GM21360 (cell line): ENCODE measurements around the gene ZNF770.
"Not testable (repeated sequence)": the region's sequence is repeated elsewhere in the genome, so short reads cannot be mapped to it uniquely, and the experiment has no call there.

Experiments used
- ATAC-seq: cut with Tn5 transposase; IDR thresholded peaks from one replicate; pipeline ENCODE4 v1.9.1; 2021; ENCODE audit warnings: mild to moderate bottlenecking, moderate library complexity; ENCODE audit not compliant: unreplicated experiment

Gene ZNF770

DNA sequence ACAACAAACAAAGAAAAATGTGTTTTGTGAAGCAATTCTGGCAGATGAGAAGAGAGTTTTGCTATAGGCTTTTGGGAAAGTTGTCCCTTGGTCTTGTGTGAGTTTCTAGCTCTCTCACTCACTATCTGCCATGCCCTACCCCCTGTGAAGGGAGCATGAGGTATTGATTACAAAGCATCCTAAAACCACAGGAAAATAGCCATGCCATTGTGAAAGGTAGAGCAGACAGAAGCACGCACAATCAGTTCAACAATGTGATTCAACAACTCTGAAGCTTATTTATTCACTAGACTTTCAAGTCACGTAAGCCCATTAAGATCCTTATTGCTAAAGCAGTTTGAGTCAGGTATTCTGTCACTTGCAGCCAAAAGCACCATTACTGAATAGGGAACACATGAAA is 12.0 kb downstream of the ZNF770 start:
- no peak for ATAC-seq

DNA sequence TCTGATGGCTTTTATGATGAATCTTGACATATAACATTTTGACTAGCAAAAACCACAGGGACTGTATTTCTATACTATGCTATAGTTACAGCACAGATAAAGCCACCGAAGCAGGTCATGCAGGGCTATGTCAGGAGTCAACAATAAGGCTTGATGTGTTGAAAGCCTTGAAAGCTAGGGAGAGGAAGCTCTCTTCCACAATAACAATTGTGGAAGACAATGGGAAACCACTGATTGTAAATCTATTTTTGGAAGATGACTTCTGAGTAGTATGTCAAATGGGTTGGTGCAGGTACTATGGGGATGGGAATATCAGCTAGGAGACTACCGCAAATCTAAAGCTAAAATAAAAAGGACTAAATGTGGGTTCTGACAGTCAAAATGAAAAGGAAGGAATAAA is 14.6 kb downstream of the ZNF770 start:
- ATAC-seq = no peak

DNA sequence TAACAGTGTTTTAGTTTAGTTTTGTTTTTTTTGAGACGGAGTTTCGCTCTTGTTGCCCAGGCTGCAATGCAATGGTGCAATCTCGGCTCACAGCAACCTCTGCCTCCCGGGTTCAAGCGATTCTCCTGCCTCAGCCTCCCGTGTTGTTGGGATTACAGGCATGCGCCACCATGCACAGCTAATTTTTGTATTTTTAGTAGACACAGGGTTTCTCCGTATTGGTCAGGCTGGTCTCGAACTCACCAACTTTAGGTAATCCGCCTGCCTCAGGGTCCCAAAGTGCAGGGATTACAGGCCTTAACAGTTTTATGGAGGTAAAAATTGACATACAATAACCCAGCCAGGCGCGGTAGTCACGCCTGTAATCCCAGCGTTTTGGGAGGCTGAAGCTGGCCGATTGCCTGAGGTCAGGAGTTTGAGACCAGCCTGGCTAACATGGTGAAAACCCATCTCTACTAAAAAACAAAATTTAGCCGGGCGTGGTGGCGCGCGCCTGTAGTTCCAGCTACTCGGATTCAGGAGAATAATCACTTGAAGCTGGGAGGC is 17.9 kb downstream of the ZNF770 start:
- ATAC-seq = not testable (repeated sequence)

DNA sequence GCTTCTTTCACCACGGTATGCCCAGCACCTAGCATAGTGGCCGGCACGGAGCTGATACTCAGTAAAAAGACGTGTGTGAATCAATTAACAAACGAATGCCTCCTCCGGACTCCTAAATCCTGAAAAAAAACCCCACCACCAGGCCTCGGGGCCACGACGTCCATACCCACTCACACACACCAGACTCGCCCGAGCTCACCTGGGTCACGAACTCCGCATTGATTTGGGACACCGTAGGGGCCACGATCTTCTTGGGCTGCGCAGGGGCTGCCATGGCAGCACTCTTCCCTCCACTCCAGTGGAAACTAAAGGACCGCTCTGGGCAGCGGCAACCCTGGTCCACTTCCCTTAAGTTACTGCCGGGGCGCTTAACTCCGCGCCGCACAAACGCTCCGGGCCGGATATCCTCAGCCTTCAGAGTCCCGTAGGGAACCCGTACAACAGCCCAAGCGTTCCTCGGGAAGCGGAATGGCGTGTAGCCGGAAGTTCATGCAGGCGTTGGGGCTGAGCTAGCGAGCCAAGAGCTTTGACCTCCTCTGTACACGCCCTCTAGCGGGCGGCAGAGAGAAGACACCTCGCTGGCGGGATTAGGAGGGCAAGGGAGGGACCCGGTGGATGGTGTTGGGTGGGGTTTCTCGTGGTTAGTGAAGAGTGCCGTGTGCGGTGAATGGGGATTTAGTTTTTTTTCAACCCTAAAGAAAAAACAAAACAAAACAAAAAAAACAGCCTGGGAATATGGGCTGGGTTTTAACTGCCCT is 18.6 kb downstream of the ZNF770 start, which contains the start of gene AQR:
TSS of gene AQR (minus strand) at position 403 of the 758 bp plus-strand sequence. CDS start at position 274, 129 bp downstream.
- peak; percentile 98 for ATAC-seq

DNA sequence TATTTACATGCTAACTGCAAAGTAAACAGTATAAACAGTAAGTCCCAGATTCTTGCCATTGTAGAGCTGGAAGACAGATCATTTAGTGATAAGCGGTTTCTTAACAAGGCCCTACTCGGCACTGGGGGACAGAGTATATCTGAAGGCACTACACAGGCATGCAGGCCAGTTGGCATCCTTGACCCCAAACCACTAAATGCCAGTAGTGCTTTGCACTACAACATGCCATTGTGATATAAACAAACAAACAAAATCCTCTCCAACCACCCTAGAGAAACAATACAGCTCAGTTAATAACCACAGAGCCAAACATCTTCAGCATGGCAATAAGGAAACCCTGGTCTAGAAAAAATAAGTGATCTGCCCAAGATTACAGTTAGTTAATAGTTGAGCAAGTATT is 23.8 kb downstream of the ZNF770 start:
- ATAC-seq = no peak

DNA sequence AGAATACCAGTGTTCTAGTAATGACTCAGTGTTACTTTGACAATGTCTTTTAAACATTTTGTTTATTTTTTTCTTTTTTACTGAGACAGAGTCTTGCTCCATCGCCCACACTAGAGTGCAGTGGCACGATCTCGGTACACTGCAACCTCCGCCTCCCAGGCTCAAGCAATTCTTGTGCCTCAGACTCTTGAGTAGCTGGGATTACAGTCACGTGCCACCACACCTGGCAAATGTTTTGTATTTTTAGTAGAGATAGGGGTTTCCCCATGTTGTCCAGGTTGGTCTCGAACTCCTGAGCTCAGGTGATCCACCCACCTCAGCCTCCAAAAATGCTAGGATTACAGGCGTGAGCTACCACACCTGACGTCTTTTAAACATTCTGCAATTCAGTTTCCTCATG is 34.2 kb downstream of the ZNF770 start:
- no peak for ATAC-seq

DNA sequence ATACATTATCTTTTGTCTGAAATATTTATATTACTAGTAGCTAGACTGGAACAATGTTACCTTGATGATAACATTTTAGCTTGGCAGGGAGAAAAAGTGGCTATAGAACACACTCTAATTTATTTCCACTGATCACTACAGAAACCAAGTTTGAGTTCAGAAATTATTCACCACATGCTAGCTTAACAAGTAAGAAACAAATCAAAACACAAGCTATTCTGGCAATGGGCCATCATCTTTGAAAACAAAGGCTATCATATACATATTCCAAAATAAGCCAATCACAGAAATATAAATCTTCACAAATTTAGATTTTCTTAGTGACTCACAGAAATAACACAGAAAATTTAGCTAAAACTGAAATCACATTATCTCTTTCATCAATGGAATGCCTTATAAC is 35.6 kb downstream of the ZNF770 start:
- ATAC-seq = no peak

DNA sequence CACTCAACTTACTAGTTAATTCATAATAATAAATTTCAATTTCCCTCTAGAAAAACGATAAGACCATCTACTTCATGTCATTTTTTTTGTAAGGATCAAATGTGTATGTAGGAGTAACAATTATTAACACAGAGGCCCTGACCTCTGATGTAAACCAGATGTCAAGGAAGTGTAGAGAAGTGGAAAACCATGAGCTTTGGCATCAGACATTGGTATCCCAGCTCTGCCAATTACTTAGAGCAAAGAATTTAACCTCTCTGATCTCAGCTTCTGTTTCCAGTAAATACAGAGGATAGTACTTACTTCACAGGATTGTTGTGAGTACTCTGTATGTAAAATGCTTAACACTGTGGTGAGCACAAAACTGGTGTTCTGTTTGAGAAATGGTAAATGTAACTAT is 36.1 kb downstream of the ZNF770 start:
- no peak for ATAC-seq

DNA sequence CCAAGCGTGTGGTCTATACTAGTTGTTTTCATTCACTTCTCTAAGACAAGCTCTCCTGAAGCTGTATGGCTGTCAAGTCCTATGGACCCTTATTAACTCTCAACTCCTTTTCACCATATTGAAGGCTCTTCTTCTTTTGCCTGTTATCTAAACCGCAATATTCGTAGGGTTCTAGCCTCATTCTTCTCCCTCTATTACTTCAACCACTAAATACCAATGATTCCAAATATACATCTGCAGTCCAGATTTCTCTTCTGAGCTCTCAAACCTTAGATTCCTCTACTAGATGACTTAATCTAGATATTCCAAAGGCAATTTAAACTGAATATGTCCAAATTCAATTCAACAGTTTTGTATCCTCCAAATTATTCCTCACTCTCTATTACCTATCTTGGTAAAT is 43.2 kb downstream of the ZNF770 start:
- no peak for ATAC-seq

DNA sequence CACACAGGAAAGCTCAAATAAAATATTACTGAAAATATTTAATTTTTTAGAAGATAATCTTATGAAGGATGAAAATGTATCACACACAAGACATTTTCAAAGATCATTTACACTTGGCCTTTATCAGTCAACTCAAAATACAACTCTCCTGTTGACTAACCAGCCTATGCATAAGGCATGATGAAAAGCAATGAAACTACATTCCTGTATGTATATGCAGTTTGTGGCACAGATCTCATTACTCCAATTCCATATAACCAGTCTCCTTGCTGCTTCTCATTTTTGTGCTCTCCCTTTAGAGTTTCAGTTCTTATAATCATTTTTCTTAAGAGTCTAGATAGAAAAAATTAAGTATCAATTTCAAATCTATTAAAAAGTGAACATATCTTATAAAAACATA is 44.4 kb downstream of the ZNF770 start:
- no peak for ATAC-seq

DNA sequence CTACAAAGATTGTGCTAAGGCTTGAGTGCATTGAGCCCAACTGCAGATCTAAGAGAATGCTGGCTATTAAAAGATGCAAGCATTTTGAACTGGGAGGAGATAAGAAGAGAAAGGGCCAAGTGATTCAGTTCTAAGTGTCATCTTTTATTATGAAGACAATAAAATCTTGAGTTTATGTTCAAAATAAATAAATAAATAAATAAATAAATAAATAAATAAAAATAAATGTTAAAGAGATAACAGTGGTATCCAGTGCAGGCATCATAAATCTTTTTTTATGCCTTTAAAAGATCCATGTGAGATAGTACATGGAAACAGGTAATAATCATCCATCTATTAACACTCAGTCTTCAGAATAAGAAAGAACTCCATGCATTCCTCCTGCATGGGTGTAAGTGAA is 44.8 kb downstream of the ZNF770 start:
- not testable (repeated sequence) for ATAC-seq

DNA sequence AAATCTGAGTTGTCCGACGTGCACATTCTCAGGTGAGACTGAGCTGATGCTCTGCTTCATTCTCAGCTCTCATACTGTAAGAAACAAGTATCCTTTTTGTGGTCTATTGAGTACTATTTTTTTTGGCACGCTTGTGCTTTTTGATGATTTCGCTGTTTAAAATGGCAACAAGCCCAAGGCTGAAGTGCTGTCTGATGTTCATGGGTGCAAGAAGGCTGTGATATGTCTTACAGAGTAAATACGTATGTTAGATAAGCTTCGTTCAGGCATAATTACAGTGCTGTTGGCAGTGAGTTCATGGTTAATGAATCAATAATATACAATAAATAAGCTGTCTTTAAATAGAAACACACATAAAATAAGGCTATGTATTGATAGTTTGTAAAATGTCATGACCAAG is 45.7 kb downstream of the ZNF770 start:
- no peak for ATAC-seq

DNA sequence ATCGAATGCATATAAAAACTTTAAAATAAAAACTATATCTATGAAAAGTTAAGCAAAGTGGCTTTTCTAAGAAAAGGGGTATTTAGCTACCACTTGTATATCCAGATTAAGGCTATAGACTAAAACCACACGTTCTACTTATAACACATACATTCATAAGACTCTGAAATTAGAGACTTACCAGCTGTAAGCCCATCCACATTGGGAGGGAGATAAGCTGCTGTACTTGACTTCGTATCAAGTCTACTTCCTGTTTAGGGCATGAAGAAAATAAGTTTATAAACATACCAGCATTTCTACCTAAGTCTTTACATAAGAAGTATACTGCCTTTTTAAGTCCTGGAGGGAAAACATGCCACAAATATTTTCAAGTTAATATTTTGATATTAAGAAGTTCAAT is 46.3 kb downstream of the ZNF770 start:
- no peak for ATAC-seq

DNA sequence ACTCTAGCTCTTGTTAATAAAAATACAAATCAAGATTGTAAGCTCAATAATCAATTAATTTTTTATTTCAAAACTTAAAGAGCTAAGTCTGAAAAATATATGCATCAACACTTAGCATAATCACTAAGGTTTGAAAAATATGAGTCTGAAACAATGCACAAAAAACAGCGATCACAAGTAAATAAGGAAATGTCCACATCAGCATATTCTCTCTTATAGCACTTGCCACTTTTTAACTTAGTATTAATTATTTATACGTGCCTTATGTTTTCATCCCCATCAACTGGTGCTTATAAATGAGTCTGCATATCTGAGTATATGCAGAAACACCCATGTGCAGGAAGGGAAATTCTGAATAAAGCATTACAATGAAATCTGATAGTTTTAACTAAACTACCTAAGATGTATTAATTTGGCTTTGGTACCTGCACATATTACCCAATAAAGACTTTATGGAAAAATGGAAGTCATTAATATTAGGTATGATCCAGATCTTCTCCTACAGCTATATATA is 46.8 kb downstream of the ZNF770 start:
- ATAC-seq = no peak

DNA sequence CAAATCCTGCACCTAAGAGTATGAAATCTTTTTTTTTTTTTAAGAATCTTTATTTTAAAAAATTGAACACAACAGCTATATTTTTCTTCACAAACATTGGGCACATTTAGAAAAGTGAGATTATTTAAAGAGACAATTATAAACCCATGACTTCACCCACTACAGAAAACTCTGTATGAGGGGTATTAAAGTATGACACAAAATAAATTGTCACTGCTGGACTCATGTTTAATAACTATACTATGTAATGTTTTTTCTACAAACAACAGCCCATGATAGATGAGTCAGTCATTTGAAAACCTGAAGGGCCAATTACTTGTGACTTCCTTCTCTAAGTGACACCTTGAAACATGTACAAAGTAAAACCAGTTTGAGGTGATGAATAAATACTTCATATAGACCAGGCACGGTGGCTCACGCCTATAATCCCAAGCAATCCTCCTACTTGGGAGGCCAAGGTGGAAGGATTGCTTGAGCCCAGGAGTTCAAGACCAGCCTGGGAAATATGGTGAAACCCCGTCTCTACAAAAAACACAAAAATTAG is 54.6 kb downstream of the ZNF770 start:
- no peak for ATAC-seq

DNA sequence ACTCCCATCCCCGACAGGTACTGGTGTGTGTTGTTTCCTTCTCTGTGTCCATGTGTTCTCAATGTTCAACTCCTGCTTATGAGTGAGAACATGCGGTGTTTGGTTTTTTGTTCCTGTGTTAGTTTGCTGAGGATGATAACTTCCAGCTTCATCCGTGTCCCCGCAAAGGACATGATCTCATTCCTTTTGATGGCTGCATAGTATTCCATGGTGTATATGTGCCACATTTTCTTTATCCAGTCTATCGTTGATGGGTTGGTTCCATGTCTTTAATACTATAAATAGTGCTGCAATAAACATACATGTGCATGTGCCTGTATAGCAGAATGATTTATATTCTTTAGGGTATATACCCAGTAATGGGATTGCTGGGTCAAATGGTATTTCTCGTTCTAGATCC is 59.7 kb downstream of the ZNF770 start:
- not testable (repeated sequence) for ATAC-seq
